C4-2B (cell line): ENCODE measurements around the gene TRABD2A.

ENCODE experiments used
- H3K27ac ChIP-seq: fragments of 450-650 bp; 2 replicates; pipeline ENCODE4 v1.5.1; 2017
- ZFX ChIP-seq: fragments of 450-650 bp; IDR thresholded peaks from 2 replicates; pipeline ENCODE4 v1.6.1; 2017
- TF ChIP-seq, protein P1 (sequence below): fragments of 450-650 bp; conservative IDR thresholded peaks from 2 replicates; pipeline ENCODE4 v1.5.1; 2017; ENCODE audit warnings: mild to moderate bottlenecking

TRABD2A gene

GRCh38 chr2:84833481-84834150 lies 47.3 kb downstream of the TRABD2A start:
- TF ChIP-seq ZFX, result no peak
- TF ChIP-seq, protein P1, sequence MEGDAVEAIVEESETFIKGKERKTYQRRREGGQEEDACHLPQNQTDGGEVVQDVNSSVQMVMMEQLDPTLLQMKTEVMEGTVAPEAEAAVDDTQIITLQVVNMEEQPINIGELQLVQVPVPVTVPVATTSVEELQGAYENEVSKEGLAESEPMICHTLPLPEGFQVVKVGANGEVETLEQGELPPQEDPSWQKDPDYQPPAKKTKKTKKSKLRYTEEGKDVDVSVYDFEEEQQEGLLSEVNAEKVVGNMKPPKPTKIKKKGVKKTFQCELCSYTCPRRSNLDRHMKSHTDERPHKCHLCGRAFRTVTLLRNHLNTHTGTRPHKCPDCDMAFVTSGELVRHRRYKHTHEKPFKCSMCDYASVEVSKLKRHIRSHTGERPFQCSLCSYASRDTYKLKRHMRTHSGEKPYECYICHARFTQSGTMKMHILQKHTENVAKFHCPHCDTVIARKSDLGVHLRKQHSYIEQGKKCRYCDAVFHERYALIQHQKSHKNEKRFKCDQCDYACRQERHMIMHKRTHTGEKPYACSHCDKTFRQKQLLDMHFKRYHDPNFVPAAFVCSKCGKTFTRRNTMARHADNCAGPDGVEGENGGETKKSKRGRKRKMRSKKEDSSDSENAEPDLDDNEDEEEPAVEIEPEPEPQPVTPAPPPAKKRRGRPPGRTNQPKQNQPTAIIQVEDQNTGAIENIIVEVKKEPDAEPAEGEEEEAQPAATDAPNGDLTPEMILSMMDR, result no peak
- H3K27ac ChIP-seq, result no peak overlapping the region

GRCh38 chr2:84832772-84833461 lies 48.0 kb downstream of the TRABD2A start:
- TF ChIP-seq, protein P1, result no peak
- H3K27ac ChIP-seq, result no peak overlapping the region

GRCh38 chr2:84830758-84831500 lies 50.0 kb downstream of the TRABD2A start:
- no peak for TF ChIP-seq ZFX
- TF ChIP-seq, protein P1, result no peak

GRCh38 chr2:84830095-84830494 lies 50.8 kb downstream of the TRABD2A start:
- no peak overlapping the region for H3K27ac ChIP-seq
- TF ChIP-seq, protein P1, result no peak
- no peak for TF ChIP-seq ZFX

More at GRCh38 chr2:84830758-84831500, 50.0 kb downstream of the TRABD2A start:
- no peak overlapping the region for H3K27ac ChIP-seq

DNA sequence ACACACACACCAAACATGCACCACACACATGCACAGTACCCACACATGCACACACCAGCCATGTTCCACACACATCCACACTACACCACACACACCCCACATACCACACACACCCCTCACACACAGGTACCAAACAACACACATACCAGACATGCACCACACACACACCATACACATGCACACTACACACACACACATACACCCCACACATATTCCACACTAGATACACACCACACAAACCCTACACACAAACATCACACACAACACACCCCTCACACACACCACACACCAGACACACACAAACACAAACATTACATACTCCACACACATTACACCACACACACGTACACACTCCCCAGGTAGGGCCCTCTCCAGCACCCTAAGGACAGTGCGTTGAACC lies 51.2 kb downstream of the TRABD2A start:
- no peak overlapping the region for H3K27ac ChIP-seq
- TF ChIP-seq, protein P1, result no peak
- TF ChIP-seq ZFX, result no peak

DNA sequence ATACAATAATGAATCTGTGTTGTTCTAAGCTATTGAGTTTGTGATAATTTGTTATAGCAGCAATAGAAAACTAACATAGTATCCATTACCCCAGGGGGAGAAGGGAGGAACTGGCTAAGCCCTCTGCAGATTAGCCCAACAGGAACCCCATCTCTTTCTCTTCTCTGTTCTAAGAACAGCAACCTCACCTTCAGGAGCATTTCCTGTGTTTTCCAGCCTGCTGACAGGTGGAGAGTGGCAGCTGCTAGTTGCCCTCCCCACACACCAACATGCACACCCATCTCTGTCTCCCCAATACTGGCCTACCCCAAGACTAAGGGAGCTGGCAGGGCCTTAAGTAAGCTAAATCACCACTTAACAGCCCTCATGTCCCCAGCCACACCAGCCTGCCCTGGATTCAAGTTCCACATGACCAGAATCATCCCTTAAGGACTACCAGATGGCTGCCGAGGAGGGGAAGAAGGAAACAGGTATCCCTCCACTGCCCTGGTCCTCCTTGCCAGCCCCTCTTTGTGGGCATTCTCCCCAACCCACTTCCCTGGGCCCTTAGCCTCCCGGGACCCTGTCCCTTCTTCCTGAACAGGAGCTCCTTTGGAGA lies 52.8 kb downstream of the TRABD2A start:
- TF ChIP-seq, protein P1, result no peak
- no peak for TF ChIP-seq ZFX
- no peak overlapping the region for H3K27ac ChIP-seq

GRCh38 chr2:84823788-84824187 lies 57.1 kb downstream of the TRABD2A start:
- TF ChIP-seq ZFX, result no peak
- TF ChIP-seq, protein P1, result no peak
- H3K27ac ChIP-seq, result no peak overlapping the region
